ENCODE data around the gene MYH2.
A peak's percentile ranks its signal among the peaks of the same experiment; 100 is the strongest.

MYH2 gene

GRCh38 chr17:10549096-10549842 lies at the start of gene MYH2:
Gene MYH2 (minus strand): TSS chr17:10549658. CDS start chr17:10547920, 1,738 bp downstream.
- TF ChIP-seq CTCF (conservative IDR thresholded peaks at IDR 0.05; ENCODE audit: low read depth): no peak
- CTCF ChIA-PET: interaction anchor here (0.6 kb wide), 1 partner anchor 34 kb away, joined by 3 read pairs; no protein-coding TSS in a partner anchor
- POLR2A ChIA-PET (ENCODE audit: low non-redundant PET): no interaction called here
- DNase-seq (ENCODE audit: low spot score): no peak
- H3K27ac ChIP-seq: no peak within 1 kb of the TSS

DNA sequence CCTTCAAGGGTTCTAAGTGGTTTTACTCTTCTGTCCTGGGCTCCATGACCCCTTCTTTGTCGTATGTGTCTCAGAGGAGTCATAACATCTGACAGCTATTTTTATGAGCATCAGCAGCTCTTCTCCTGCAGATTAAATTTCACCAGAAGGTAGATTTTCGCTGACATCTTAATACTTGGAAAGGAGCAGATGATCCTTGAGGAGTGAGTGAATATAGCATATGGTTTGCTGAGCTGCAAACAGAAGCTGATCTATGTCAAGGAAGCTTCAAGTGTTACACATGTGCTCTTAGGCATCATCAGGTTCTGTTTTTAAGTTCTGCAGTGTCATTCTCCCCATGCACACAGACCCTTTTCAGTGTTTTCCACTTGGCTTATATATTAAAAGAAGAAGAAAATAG lies 49.2 kb upstream of the MYH2 start:
- TF ChIP-seq CTCF (conservative IDR thresholded peaks at IDR 0.05; ENCODE audit: low read depth): no peak
- ChIA-PET POLR2A (ENCODE audit: low non-redundant PET) (no interaction called here), CTCF (no interaction called here)
- H3K27ac ChIP-seq: no peak overlapping the region
- DNase-seq (ENCODE audit: low spot score): no peak

- H3K27ac ChIP-seq: no peak overlapping the region
- TF ChIP-seq CTCF (conservative IDR thresholded peaks at IDR 0.05; ENCODE audit: low read depth): no peak
- no peak for DNase-seq (ENCODE audit: low spot score)
- CTCF ChIA-PET: interaction anchor here (0.8 kb wide), 1 partner anchor 128 kb away, joined by 3 read pairs; no protein-coding TSS in a partner anchor
- POLR2A ChIA-PET (ENCODE audit: low non-redundant PET): no interaction called here
Measured at GRCh38 chr17:10589553-10590145, 40.2 kb upstream of the MYH2 start.

- no peak overlapping the region for H3K27ac ChIP-seq
- POLR2A ChIA-PET (ENCODE audit: low non-redundant PET): interaction anchor here (0.5 kb wide), 1 partner anchor 565 kb away, joined by 4 read pairs; no protein-coding TSS in a partner anchor
- no peak for DNase-seq (ENCODE audit: low spot score)
- CTCF ChIA-PET: no interaction called here
- TF ChIP-seq CTCF (conservative IDR thresholded peaks at IDR 0.05; ENCODE audit: low read depth): no peak
Measured at GRCh38 chr17:10585529-10585928, 36.1 kb upstream of the MYH2 start.

DNA sequence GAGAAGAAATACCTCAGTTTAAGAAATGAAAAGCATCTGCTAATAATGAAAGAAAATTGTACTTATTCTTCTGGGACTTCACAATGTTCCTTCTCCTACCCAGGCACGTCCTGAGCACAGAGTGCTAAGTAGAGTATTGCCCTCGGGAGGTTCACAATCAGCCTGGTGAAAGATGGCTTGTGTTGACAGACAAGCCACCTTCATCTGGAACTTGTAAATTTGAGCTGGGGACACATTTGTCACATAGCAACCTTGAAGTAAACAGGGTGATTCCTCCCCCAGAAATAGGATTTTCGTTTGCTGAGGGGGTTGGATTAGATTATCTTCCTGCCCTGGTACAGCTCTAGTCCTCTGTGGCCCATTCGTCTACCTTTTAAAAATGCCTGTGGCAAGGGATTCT lies 34.4 kb upstream of the MYH2 start:
- no peak overlapping the region for H3K27ac ChIP-seq
- POLR2A ChIA-PET (ENCODE audit: low non-redundant PET): no interaction called here
- no peak for TF ChIP-seq CTCF (conservative IDR thresholded peaks at IDR 0.05; ENCODE audit: low read depth)
- no peak for DNase-seq (ENCODE audit: low spot score)
- CTCF ChIA-PET: interaction anchor here (0.7 kb wide), 3 partner anchors 34 to 52 kb away, joined by 3 read pairs; partner anchors contain the start of gene MYH2

GRCh38 chr17:10579270-10579669 lies 29.8 kb upstream of the MYH2 start:
- ChIA-PET CTCF (interaction anchor here (0.5 to 0.6 kb wide), 2 partner anchors 26 to 1057 kb away, joined by 3 to 4 read pairs; no protein-coding TSS in a partner anchor), POLR2A (ENCODE audit: low non-redundant PET) (no interaction called here)
- no peak overlapping the region for H3K27ac ChIP-seq
- peak; percentile 18 for DNase-seq (ENCODE audit: low spot score)
- TF ChIP-seq CTCF (conservative IDR thresholded peaks at IDR 0.05; ENCODE audit: low read depth): no peak
